A673 (cell line): ENCODE data around the gene CAVIN3.

Source experiments
- EZH2 ChIP-seq: fragments of 200-600 bp; sonication (generic); IDR thresholded peaks from 2 replicates; pipeline ENCODE4 v1.6.1; 2017; ENCODE audit warnings: borderline replicate concordance, low read depth, mild to moderate bottlenecking, mixed read lengths, antibody characterized with exemption, low read length; ENCODE audit not compliant: poor library complexity, severe bottlenecking
- TF ChIP-seq, protein P1 (sequence below): fragments of 300-800, 200-600 bp; sonication (generic); conservative IDR thresholded peaks from 2 replicates; pipeline ENCODE4 v1.5.1; 2017; ENCODE audit warnings: low read depth, mild to moderate bottlenecking, antibody characterized with exemption, low read length, moderate library complexity, mixed read lengths

DNA sequence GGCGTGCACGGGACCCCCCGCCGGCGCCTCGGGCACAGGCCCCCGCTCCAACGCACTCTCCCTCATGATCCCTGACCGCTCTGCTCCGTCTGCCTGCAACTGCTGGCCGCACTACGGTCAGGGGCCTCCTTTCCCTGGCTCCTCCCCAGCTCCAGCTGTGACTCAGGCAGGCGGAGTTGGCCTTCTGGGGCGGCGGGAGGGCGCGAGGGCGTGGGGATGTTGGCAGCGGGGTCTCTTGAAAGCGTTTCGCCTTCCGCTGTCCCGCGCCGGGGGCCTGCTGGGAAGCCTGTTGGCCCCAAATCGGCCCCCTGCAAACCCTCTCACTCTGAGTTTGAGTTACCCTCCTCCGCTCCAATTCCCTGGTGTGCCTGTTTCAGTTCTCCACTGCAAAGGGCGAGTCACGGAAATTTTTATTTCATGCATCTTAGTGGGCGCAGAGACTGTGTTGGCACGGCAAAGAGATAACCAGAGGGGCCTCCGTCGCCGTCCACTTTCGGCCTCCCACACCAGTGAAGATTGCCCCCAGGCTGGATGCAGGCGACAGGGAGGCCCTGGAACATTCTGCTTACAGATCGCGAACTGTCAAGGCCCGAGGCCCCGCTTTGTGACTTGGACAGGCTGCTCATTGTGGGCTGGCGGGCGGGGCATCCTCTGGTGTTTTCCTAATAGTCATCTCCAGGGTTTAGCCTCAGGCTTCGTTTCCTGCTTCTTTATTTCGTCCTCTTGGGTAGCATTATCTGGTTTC, at the start of gene CAVIN3:
- no peak for TF ChIP-seq EZH2
- TF ChIP-seq, protein P1, sequence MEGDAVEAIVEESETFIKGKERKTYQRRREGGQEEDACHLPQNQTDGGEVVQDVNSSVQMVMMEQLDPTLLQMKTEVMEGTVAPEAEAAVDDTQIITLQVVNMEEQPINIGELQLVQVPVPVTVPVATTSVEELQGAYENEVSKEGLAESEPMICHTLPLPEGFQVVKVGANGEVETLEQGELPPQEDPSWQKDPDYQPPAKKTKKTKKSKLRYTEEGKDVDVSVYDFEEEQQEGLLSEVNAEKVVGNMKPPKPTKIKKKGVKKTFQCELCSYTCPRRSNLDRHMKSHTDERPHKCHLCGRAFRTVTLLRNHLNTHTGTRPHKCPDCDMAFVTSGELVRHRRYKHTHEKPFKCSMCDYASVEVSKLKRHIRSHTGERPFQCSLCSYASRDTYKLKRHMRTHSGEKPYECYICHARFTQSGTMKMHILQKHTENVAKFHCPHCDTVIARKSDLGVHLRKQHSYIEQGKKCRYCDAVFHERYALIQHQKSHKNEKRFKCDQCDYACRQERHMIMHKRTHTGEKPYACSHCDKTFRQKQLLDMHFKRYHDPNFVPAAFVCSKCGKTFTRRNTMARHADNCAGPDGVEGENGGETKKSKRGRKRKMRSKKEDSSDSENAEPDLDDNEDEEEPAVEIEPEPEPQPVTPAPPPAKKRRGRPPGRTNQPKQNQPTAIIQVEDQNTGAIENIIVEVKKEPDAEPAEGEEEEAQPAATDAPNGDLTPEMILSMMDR, result no peak
